WTC11 (cell line): ENCODE data around the gene ABCB6. TPM values are rescaled to one million over a fixed set of nuclear protein-coding genes. Genes with fewer than 3 reads are reported as not detected.

Experiments used
- ATAC-seq: fragments of 200-7000 bp; cut with Tn5 transposase; 2 replicates; pipeline ENCODE4 v1.10.0; 2021; ENCODE audit warnings: mild to moderate bottlenecking, moderate library complexity
- CTCF ChIA-PET: fragments of 300-600 bp; sonication (Branson Sonifier 250); formaldehyde crosslinking; loops from one replicate; lab custom pipeline; 2021; ENCODE audit warnings: antibody characterized with exemption; lab: Charles Lee
- POLR2A ChIA-PET: fragments of 350-600 bp; sonication (Branson Sonifier 250); formaldehyde crosslinking; loops from one replicate; lab custom pipeline; 2021; ENCODE audit warnings: antibody characterized with exemption; lab: Charles Lee
- DNase-seq: peaks from one replicate; pipeline ENCODE4 v3.0.0; 2021; ENCODE audit warnings: low spot score
- H3K27ac Mint-ChIP-seq: 2 replicates; pipeline ENCODE4 v1.8.0; 2021; ENCODE audit warnings: mixed read lengths
- H3K27me3 Mint-ChIP-seq: 2 replicates; pipeline ENCODE4 v1.8.0; 2021; ENCODE audit warnings: low read depth, mild to moderate bottlenecking, moderate library complexity, mixed read lengths
- H3K36me3 Mint-ChIP-seq: 2 replicates; pipeline ENCODE4 v1.8.0; 2021; ENCODE audit warnings: mixed read lengths
- H3K4me1 Mint-ChIP-seq: 2 replicates; pipeline ENCODE4 v1.8.0; 2022; ENCODE audit warnings: mixed read lengths
- H3K4me3 Mint-ChIP-seq: 2 replicates; pipeline ENCODE4 v1.8.0; 2021; ENCODE audit warnings: mild to moderate bottlenecking, moderate library complexity, mixed read lengths
- H3K9me3 Mint-ChIP-seq: 2 replicates; pipeline ENCODE4 v1.8.0; 2021; ENCODE audit warnings: mixed read lengths
- ATF1 ChIP-seq: sonication (generic); formaldehyde crosslinking; IDR thresholded peaks from 2 replicates; pipeline ENCODE4 v1.8.1; 2023; ENCODE audit warnings: mild to moderate bottlenecking, moderate library complexity, missing genetic modification reagents
- ELF4 ChIP-seq: sonication (generic); formaldehyde crosslinking; IDR thresholded peaks from 2 replicates; pipeline ENCODE4 v1.8.1; 2022; ENCODE audit warnings: low read depth, mild to moderate bottlenecking, moderate library complexity, missing genetic modification reagents
- ETV6 ChIP-seq: sonication (generic); formaldehyde crosslinking; IDR thresholded peaks from 2 replicates; pipeline ENCODE4 v1.8.1; 2022; ENCODE audit warnings: mild to moderate bottlenecking, missing genetic modification reagents
- IRF2 ChIP-seq: sonication (generic); formaldehyde crosslinking; IDR thresholded peaks from 2 replicates; pipeline ENCODE4 v1.8.0; 2022; ENCODE audit warnings: low read depth, missing genetic modification reagents, borderline replicate concordance
- JAZF1 ChIP-seq: fragments of 250-450 bp; sonication (Bioruptor Pico); IDR thresholded peaks from 2 replicates; pipeline ENCODE4 v1.9.0; 2021; ENCODE audit warnings: moderate library complexity, mild to moderate bottlenecking, inconsistent platforms
- KAT7 ChIP-seq: sonication (generic); formaldehyde crosslinking; IDR thresholded peaks from 2 replicates; pipeline ENCODE4 v1.8.1; 2023; ENCODE audit warnings: missing genetic modification reagents, mild to moderate bottlenecking, borderline replicate concordance
- MXD4 ChIP-seq: fragments of 250-450 bp; sonication (Bioruptor Pico); IDR thresholded peaks from 2 replicates; pipeline ENCODE4 v1.8.0; 2021; ENCODE audit warnings: mild to moderate bottlenecking, moderate library complexity, borderline replicate concordance
- SMAD3 ChIP-seq: sonication (generic); formaldehyde crosslinking; IDR thresholded peaks from 2 replicates; pipeline ENCODE4 v1.8.0; 2022; ENCODE audit warnings: missing genetic modification reagents, mild to moderate bottlenecking, borderline replicate concordance
- TCF7 ChIP-seq: sonication (generic); formaldehyde crosslinking; IDR thresholded peaks from 2 replicates; pipeline ENCODE4 v1.8.0; 2022; ENCODE audit warnings: mild to moderate bottlenecking, low read depth, missing genetic modification reagents, moderate library complexity
- TP53 ChIP-seq: sonication (generic); formaldehyde crosslinking; IDR thresholded peaks from 2 replicates; pipeline ENCODE4 v1.8.1; 2023; ENCODE audit warnings: mild to moderate bottlenecking, missing genetic modification reagents
- ZNF219 ChIP-seq: sonication (generic); formaldehyde crosslinking; IDR thresholded peaks from 2 replicates; pipeline ENCODE4 v1.8.0; 2023; ENCODE audit warnings: missing genetic modification reagents, mild to moderate bottlenecking, borderline replicate concordance
- ZNF232 ChIP-seq: sonication (generic); formaldehyde crosslinking; IDR thresholded peaks from 2 replicates; pipeline ENCODE4 v1.8.0; 2022; ENCODE audit warnings: mild to moderate bottlenecking, missing genetic modification reagents
- ZNF396 ChIP-seq: fragments of 250-450 bp; sonication (Bioruptor Pico); IDR thresholded peaks from 2 replicates; pipeline ENCODE4 v1.8.0; 2021; ENCODE audit warnings: mild to moderate bottlenecking, moderate library complexity, borderline replicate concordance
- ZNF671 ChIP-seq: fragments of 250-450 bp; sonication (Bioruptor Pico); IDR thresholded peaks from 2 replicates; pipeline ENCODE4 v1.8.0; 2021; ENCODE audit warnings: mild to moderate bottlenecking
- total RNA-seq: library from RNA; stranded (reverse); gene quantifications from 3 replicates; pipeline ENCODE4 v1.2.3, GENCODE V29; 2021
- TF ChIP-seq, protein P1 (sequence below): fragments of 250-450 bp; sonication (Bioruptor Pico); IDR thresholded peaks from 2 replicates; pipeline ENCODE4 v2.1.2; 2022; ENCODE audit warnings: mild to moderate bottlenecking, moderate library complexity
- TF ChIP-seq, protein P2 (sequence below): sonication (generic); formaldehyde crosslinking; IDR thresholded peaks from 2 replicates; pipeline ENCODE4 v1.8.0; 2022; ENCODE audit warnings: mild to moderate bottlenecking, missing genetic modification reagents
- TF ChIP-seq, protein P3 (sequence below): fragments of 250-450 bp; sonication (Bioruptor Pico); IDR thresholded peaks from 2 replicates; pipeline ENCODE4 v1.9.0; 2021; ENCODE audit warnings: mild to moderate bottlenecking
- TF ChIP-seq, protein P4 (sequence below): sonication (generic); formaldehyde crosslinking; IDR thresholded peaks from 2 replicates; pipeline ENCODE4 v1.8.0; 2023; ENCODE audit warnings: missing genetic modification reagents
- TF ChIP-seq, protein P5 (sequence below): sonication (generic); formaldehyde crosslinking; IDR thresholded peaks from 2 replicates; pipeline ENCODE4 v1.8.1; 2023; ENCODE audit warnings: mild to moderate bottlenecking, moderate library complexity, missing genetic modification reagents
- TF ChIP-seq, protein P6 (sequence below): sonication (generic); formaldehyde crosslinking; IDR thresholded peaks from 2 replicates; pipeline ENCODE4 v1.8.0; 2022; ENCODE audit warnings: mild to moderate bottlenecking, missing genetic modification reagents

ABCB6 gene
- total RNA-seq, 1 experiment from 2014 or later = 44.8 TPM

DNA sequence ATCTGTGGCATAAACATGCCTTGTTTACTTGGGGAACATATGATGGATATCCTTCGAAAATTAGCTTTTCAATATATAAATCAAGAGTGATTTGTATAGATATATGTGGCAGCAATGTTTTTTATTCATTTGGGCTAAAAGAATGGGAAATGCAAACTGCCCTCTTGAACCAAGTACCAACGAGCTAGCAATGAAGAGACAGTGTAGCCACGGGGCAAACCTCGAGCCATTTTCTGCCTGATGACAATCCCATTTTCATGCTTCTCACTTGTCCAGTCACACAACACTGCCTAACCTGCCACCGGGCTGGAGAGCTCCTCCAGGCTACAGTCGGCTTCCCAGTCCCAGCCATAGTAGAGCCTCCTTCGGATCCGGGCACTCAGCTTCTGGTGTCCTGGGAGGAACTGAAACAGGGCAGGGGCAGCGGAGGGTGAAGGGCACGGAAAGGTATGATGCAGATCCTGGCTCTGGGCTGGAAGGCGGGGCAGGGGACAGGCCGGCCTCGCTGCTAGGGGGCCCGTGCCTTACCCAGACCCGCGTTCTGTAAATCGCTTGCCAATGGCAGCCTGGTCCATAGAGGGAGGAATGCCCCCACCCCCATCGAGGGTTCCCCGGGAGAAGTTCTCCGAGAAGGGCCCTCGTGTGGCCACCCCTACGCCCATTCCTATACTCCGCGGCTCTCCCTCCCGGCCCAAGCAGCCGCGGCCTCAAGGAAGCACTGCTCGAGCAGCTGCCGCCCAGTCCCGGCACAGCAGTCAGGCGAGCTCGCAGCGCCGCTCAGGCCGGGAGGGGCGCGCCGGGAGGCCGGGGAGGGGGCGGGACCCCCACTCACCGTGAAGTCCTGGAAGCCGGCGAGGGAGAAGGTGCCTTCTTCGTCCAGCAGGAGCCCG is 42.6 kb downstream of the ABCB6 start (continued):
- TF ChIP-seq, protein P1, sequence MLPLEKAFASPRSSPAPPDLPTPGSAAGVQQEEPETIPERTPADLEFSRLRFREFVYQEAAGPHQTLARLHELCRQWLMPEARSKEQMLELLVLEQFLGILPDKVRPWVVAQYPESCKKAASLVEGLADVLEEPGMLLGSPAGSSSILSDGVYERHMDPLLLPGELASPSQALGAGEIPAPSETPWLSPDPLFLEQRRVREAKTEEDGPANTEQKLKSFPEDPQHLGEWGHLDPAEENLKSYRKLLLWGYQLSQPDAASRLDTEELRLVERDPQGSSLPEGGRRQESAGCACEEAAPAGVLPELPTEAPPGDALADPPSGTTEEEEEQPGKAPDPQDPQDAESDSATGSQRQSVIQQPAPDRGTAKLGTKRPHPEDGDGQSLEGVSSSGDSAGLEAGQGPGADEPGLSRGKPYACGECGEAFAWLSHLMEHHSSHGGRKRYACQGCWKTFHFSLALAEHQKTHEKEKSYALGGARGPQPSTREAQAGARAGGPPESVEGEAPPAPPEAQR = no peak
- TF ChIP-seq ZNF219 (no peak), TP53 (CRISPR knock-in tag) (no peak), ATF1 (CRISPR knock-in tag) (no peak), IRF2 (CRISPR knock-in tag) (no peak)
- TF ChIP-seq, protein P2, sequence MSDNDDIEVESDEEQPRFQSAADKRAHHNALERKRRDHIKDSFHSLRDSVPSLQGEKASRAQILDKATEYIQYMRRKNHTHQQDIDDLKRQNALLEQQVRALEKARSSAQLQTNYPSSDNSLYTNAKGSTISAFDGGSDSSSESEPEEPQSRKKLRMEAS (CRISPR knock-in tag) = no peak
- TF ChIP-seq, protein P3, sequence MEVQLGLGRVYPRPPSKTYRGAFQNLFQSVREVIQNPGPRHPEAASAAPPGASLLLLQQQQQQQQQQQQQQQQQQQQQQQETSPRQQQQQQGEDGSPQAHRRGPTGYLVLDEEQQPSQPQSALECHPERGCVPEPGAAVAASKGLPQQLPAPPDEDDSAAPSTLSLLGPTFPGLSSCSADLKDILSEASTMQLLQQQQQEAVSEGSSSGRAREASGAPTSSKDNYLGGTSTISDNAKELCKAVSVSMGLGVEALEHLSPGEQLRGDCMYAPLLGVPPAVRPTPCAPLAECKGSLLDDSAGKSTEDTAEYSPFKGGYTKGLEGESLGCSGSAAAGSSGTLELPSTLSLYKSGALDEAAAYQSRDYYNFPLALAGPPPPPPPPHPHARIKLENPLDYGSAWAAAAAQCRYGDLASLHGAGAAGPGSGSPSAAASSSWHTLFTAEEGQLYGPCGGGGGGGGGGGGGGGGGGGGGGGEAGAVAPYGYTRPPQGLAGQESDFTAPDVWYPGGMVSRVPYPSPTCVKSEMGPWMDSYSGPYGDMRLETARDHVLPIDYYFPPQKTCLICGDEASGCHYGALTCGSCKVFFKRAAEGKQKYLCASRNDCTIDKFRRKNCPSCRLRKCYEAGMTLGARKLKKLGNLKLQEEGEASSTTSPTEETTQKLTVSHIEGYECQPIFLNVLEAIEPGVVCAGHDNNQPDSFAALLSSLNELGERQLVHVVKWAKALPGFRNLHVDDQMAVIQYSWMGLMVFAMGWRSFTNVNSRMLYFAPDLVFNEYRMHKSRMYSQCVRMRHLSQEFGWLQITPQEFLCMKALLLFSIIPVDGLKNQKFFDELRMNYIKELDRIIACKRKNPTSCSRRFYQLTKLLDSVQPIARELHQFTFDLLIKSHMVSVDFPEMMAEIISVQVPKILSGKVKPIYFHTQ (CRISPR knock-in tag) = no peak

DNA sequence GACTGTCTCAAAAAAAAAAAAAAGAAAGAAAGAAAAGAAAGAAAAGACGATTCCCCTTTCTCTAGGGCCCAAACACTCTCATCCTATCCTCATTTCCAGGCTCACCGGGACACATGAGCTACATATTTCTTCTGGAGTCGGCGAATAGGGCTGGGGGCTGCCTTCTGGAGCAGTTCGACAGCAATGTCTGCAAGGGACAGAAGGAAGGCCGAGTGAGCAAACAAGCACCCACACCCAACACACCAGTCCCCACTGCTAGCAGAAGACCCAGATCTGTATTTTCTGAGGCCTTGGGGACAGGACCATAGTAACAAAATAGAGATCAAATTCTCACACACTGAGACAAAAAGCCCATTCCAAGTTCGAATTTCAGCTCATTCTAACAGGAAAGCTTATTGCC is 43.3 kb downstream of the ABCB6 start:
- CTCF ChIA-PET = interaction anchor here (0.5 to 1.9 kb wide), 9 partner anchors 18 to 172 kb away, joined by 3 to 18 read pairs (median 4); partner anchors contain the start of genes GLB1L, STK16 and ZFAND2B
- POLR2A ChIA-PET = interaction anchor here (0.9 to 1.2 kb wide), 3 partner anchors 77 to 119 kb away, joined by 3 to 7 read pairs (median 3); partner anchors contain the start of gene TUBA4B
- no peaks in the 10 kb centered on the region for H3K9me3 Mint-ChIP-seq
- no peak for TF ChIP-seq TCF7 (CRISPR knock-in tag)
- no peak for TF ChIP-seq ZNF671 (CRISPR knock-in tag)
- TF ChIP-seq MXD4 (CRISPR knock-in tag) = no peak
- no peak for TF ChIP-seq ELF4 (CRISPR knock-in tag)
- TF ChIP-seq, protein P4, sequence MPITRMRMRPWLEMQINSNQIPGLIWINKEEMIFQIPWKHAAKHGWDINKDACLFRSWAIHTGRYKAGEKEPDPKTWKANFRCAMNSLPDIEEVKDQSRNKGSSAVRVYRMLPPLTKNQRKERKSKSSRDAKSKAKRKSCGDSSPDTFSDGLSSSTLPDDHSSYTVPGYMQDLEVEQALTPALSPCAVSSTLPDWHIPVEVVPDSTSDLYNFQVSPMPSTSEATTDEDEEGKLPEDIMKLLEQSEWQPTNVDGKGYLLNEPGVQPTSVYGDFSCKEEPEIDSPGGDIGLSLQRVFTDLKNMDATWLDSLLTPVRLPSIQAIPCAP = no peak
- no peak for TF ChIP-seq ETV6 (CRISPR knock-in tag)
- no peak for TF ChIP-seq ZNF232 (CRISPR knock-in tag)
- TF ChIP-seq JAZF1 = no peak
- TF ChIP-seq, protein P5, sequence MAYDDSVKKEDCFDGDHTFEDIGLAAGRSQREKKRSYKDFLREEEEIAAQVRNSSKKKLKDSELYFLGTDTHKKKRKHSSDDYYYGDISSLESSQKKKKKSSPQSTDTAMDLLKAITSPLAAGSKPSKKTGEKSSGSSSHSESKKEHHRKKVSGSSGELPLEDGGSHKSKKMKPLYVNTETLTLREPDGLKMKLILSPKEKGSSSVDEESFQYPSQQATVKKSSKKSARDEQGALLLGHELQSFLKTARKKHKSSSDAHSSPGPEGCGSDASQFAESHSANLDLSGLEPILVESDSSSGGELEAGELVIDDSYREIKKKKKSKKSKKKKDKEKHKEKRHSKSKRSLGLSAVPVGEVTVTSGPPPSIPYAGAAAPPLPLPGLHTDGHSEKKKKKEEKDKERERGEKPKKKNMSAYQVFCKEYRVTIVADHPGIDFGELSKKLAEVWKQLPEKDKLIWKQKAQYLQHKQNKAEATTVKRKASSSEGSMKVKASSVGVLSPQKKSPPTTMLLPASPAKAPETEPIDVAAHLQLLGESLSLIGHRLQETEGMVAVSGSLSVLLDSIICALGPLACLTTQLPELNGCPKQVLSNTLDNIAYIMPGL (CRISPR knock-in tag) = no peak
- TF ChIP-seq SMAD3 = no peak
- TF ChIP-seq KAT7 (CRISPR knock-in tag) = no peak
- TF ChIP-seq ZNF396 = no peak
- TF ChIP-seq, protein P6, sequence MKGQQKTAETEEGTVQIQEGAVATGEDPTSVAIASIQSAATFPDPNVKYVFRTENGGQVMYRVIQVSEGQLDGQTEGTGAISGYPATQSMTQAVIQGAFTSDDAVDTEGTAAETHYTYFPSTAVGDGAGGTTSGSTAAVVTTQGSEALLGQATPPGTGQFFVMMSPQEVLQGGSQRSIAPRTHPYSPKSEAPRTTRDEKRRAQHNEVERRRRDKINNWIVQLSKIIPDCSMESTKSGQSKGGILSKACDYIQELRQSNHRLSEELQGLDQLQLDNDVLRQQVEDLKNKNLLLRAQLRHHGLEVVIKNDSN = no peak
- TF ChIP-seq, all 79 proteins: peak for 0
- H3K36me3 Mint-ChIP-seq = peaks cover 7% of the 10 kb centered on the region; the same call in 1 of the 2 replicates
- peaks cover 22% of the 10 kb centered on the region for H3K4me1 Mint-ChIP-seq
- no peak for ATAC-seq
- peak overlapping the region; percentile 88 for H3K4me3 Mint-ChIP-seq
- no peak for DNase-seq
- no peaks in the 10 kb centered on the region for H3K27me3 Mint-ChIP-seq
- H3K27ac Mint-ChIP-seq = no peak overlapping the region
